Measurements from ENCODE around the gene UBR4.

The UBR4 gene

DNA sequence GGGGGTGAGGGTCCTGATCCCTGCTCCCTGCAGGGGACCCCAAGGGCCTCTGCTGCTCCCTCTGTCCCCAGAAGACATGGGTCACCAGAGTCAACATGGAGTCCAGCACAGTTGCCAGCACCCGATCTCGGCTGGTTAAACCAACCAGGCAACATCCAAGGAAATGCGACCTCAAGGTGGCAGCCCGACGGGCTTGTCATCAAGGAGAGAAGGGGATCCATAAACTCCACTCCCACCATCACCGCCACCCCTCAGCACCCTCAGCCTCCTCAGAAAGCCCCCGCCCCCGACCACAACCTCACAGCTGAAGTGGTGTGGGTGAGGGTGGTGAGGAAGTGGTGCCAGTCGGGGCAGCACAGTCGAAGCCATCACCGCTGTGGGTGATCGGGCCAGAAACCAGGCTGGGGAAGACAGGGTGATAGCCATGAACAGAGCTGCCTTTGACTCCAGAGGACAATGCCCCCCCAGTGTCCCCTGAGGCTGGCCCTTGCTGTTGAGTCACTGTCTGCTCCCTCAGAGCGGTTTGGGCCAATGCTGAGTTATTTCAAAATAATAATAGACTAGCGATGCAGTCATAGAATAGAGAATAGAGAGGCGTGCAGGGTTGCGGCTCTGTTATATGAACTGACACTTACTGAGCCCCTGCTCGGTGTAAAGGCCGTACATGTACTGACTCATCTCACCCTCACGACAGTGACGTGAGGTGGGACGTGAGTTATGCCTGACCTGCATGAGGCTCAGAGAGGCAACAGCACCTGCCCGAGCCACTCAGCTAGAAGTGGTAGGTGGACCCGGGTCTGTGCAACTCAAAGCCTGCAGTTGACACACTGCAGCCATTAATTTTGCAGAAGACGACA lies 164.9 kb downstream of the UBR4 start:
- Histone ChIP-seq H2BK120ac (ENCODE audit: low read depth, low read length) (no peak overlapping the region), H3K27me3 (ENCODE audit: control insufficient read depth in 1 of 2, insufficient read depth in 1 of 2, low read length in 2 of 2) (peaks cover 17 to 56% of the 10 kb centered on the region in 2 experiments), H4K91ac (ENCODE audit: low read length) (no peak overlapping the region), H4K8ac (ENCODE audit: low read length) (no peak overlapping the region), H3K18ac (ENCODE audit: low read depth in 1 of 2, low read length in 2 of 2) (no peak overlapping the region), H2AK5ac (ENCODE audit: low read length, severe bottlenecking) (no peak overlapping the region), H3K23ac (ENCODE audit: low read length in 2 of 2) (peak overlapping the region in 1 of 2 experiments; percentile 32), H2BK5ac (ENCODE audit: low read depth, low read length, poor library complexity, severe bottlenecking) (no peak overlapping the region), H3K9me3 (ENCODE audit: control insufficient read depth, low read length) (no peaks in the 10 kb centered on the region), H3K27ac (ENCODE audit: low read length, poor library complexity, severe bottlenecking) (no peak overlapping the region), H3K79me1 (replicated peaks; ENCODE audit: low read length, poor library complexity, severe bottlenecking) (no peaks in the 10 kb centered on the region), H3K36me3 (ENCODE audit: control insufficient read depth in 1 of 2, insufficient read depth in 2 of 2, low read depth in 1 of 2, low read length in 2 of 2) (no peaks in the 10 kb centered on the region), H3K14ac (ENCODE audit: low read length in 2 of 2) (peak overlapping the region in 1 of 2 experiments; percentile 73), H2BK15ac (ENCODE audit: low read depth, poor library complexity, severe bottlenecking) (peak overlapping the region; percentile 12), H3K4me2 (ENCODE audit: low read length, poor library complexity, severe bottlenecking) (no peak overlapping the region), H2AFZ (ENCODE audit: low read depth, low read length) (no peak overlapping the region), H3K4ac (ENCODE audit: low read depth in 1 of 2, low read length in 2 of 2) (no peak overlapping the region), H3K4me3 (ENCODE audit: insufficient read depth in 1 of 2, low read depth in 1 of 2, low read length in 2 of 2) (no peak overlapping the region), H3K9ac (ENCODE audit: low read length) (no peak overlapping the region), H3K4me1 (ENCODE audit: control insufficient read depth, insufficient read depth, low read depth, low read length) (peaks cover 11% of the 10 kb centered on the region), H2BK12ac (ENCODE audit: low read length in 2 of 2) (no peak overlapping the region)
- DNase-seq = no peak
- WGBS = 80% methylated on average over 16 of the region's 24 CpGs

DNA sequence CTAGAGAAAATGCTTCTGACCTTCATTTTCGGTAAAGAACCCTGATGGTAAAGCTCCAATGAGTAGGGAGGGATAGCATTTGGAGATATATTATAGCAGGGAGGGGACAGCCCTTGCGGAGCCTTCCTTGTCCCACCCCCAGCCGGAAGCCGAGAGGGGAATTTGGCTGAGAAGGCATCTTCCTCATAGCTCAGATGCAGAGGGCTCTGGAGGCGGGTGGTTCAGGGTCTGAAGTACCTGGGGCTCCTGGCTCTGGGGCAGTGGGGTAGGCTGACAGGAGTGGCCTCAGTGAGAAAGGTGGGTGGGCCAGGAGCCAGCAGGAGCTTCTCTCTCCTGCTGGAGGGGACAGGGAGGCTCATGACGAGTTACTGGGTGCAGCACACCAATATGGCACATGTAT lies 165.6 kb downstream of the UBR4 start:
- WGBS = 75% methylated on average over 6 of the region's 6 CpGs
- Histone ChIP-seq H2AK5ac (ENCODE audit: low read length, severe bottlenecking) (no peak overlapping the region), H3K27me3 (ENCODE audit: control insufficient read depth in 1 of 2, insufficient read depth in 1 of 2, low read length in 2 of 2) (peaks cover 16 to 56% of the 10 kb centered on the region in 2 experiments), H3K9me3 (ENCODE audit: control insufficient read depth, low read length) (no peaks in the 10 kb centered on the region), H3K4me1 (ENCODE audit: control insufficient read depth, insufficient read depth, low read depth, low read length) (peaks cover 11% of the 10 kb centered on the region), H3K9ac (ENCODE audit: low read length) (no peak overlapping the region), H3K4me2 (ENCODE audit: low read length, poor library complexity, severe bottlenecking) (no peak overlapping the region), H3K14ac (ENCODE audit: low read length in 2 of 2) (no peak overlapping the region), H2AFZ (ENCODE audit: low read depth, low read length) (no peak overlapping the region), H3K79me1 (replicated peaks; ENCODE audit: low read length, poor library complexity, severe bottlenecking) (no peaks in the 10 kb centered on the region), H4K91ac (ENCODE audit: low read length) (no peak overlapping the region), H3K27ac (ENCODE audit: low read length, poor library complexity, severe bottlenecking) (no peak overlapping the region), H2BK5ac (ENCODE audit: low read depth, low read length, poor library complexity, severe bottlenecking) (no peak overlapping the region), H3K23ac (ENCODE audit: low read length in 2 of 2) (no peak overlapping the region), H3K4me3 (ENCODE audit: insufficient read depth in 1 of 2, low read depth in 1 of 2, low read length in 2 of 2) (no peak overlapping the region), H2BK12ac (ENCODE audit: low read length in 2 of 2) (no peak overlapping the region), H2BK15ac (ENCODE audit: low read depth, poor library complexity, severe bottlenecking) (no peak overlapping the region), H4K8ac (ENCODE audit: low read length) (no peak overlapping the region), H3K18ac (ENCODE audit: low read depth in 1 of 2, low read length in 2 of 2) (no peak overlapping the region), H3K4ac (ENCODE audit: low read depth in 1 of 2, low read length in 2 of 2) (no peak overlapping the region), H3K36me3 (ENCODE audit: control insufficient read depth in 1 of 2, insufficient read depth in 2 of 2, low read depth in 1 of 2, low read length in 2 of 2) (no peaks in the 10 kb centered on the region), H2BK120ac (ENCODE audit: low read depth, low read length) (no peak overlapping the region)
- DNase-seq = no peak

- H3K4me2 ChIP-seq (ENCODE audit: low read length, poor library complexity, severe bottlenecking) = no peak overlapping the region
- no peaks in the 10 kb centered on the region for H3K9me3 ChIP-seq (ENCODE audit: control insufficient read depth, low read length)
- H2BK15ac ChIP-seq (ENCODE audit: low read depth, poor library complexity, severe bottlenecking) = no peak overlapping the region
- H2AFZ ChIP-seq (ENCODE audit: low read depth, low read length) = no peak overlapping the region
- H2BK12ac ChIP-seq (ENCODE audit: low read length in 2 of 2) = no peak overlapping the region
- no peak overlapping the region for H4K91ac ChIP-seq (ENCODE audit: low read length)
- H4K8ac ChIP-seq (ENCODE audit: low read length) = no peak overlapping the region
- H3K14ac ChIP-seq (ENCODE audit: low read length in 2 of 2) = no peak overlapping the region
- H3K27me3 ChIP-seq (ENCODE audit: control insufficient read depth in 1 of 2, insufficient read depth in 1 of 2, low read length in 2 of 2) = peaks cover 17 to 57% of the 10 kb centered on the region in 2 experiments
- DNase-seq = no peak
- no peak overlapping the region for H3K18ac ChIP-seq (ENCODE audit: low read depth in 1 of 2, low read length in 2 of 2)
- H2BK120ac ChIP-seq (ENCODE audit: low read depth, low read length) = no peak overlapping the region
- WGBS = 87% methylated on average over 14 of the region's 16 CpGs
- no peak overlapping the region for H3K4me3 ChIP-seq (ENCODE audit: insufficient read depth in 1 of 2, low read depth in 1 of 2, low read length in 2 of 2)
- H2BK5ac ChIP-seq (ENCODE audit: low read depth, low read length, poor library complexity, severe bottlenecking) = no peak overlapping the region
- no peak overlapping the region for H3K9ac ChIP-seq (ENCODE audit: low read length)
- H3K23ac ChIP-seq (ENCODE audit: low read length in 2 of 2) = no peak overlapping the region
- no peaks in the 10 kb centered on the region for H3K36me3 ChIP-seq (ENCODE audit: control insufficient read depth in 1 of 2, insufficient read depth in 2 of 2, low read depth in 1 of 2, low read length in 2 of 2)
- H3K27ac ChIP-seq (ENCODE audit: low read length, poor library complexity, severe bottlenecking) = no peak overlapping the region
- no peak overlapping the region for H2AK5ac ChIP-seq (ENCODE audit: low read length, severe bottlenecking)
- H3K4me1 ChIP-seq (ENCODE audit: control insufficient read depth, insufficient read depth, low read depth, low read length) = peaks cover 11% of the 10 kb centered on the region
- H3K79me1 ChIP-seq (replicated peaks; ENCODE audit: low read length, poor library complexity, severe bottlenecking) = no peaks in the 10 kb centered on the region
- H3K4ac ChIP-seq (ENCODE audit: low read depth in 1 of 2, low read length in 2 of 2) = no peak overlapping the region
These were observed 166.3 kb downstream of the UBR4 start for GRCh38 chr1:19043579-19044443.

Data from mesenchymal stem cell (in vitro differentiated cells and primary cell).